Measurements from ENCODE around the gene ZDHHC18. TPM values are rescaled to one million over a fixed set of nuclear protein-coding genes. Genes with fewer than 3 reads are reported as not detected.
"Not testable (repeated sequence)": the region's sequence is repeated elsewhere in the genome, so short reads cannot be mapped to it uniquely, and the experiment has no call there.

The ZDHHC18 gene
- polyA plus RNA-seq, 1 donor = 16.2 TPM

DNA sequence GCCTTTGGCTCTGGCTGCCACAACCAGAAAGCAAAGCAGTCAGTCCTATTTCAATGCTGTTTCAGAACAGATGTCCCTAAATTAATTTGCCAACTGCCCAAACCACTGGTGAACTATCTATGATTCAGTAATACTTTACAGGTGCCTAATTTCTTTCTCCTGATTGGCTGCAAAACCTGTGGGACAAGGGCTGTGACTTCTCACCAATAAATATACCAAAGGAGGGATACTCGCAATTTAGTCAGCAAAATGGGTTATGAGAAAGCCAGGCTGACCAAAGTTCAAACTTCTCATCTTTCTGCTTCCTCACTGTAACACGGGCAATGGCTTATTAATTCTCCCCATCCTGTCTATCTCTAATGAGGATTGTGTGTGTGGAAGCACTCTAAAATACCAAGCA is 50.8 kb downstream of the ZDHHC18 start:
- Histone ChIP-seq H3K27ac (ENCODE audit: low read length) (no peak overlapping the region), H3K27me3 (ENCODE audit: control insufficient read depth, insufficient read depth, low read length) (no peaks in the 10 kb centered on the region), H3K36me3 (ENCODE audit: control insufficient read depth, insufficient read depth, low read length) (peaks cover 48% of the 10 kb centered on the region), H3K4me3 (ENCODE audit: low read length) (no peak overlapping the region), H3K9me3 (ENCODE audit: control insufficient read depth, low read depth, low read length) (no peaks in the 10 kb centered on the region), H3K4me1 (ENCODE audit: control insufficient read depth, insufficient read depth, low read length) (no peaks in the 10 kb centered on the region)
- 67% methylated on average over 1 of the region's 2 CpGs for WGBS (ENCODE audit: insufficient coverage, low lambda C conversion rate)
- DNase-seq = no peak

DNA sequence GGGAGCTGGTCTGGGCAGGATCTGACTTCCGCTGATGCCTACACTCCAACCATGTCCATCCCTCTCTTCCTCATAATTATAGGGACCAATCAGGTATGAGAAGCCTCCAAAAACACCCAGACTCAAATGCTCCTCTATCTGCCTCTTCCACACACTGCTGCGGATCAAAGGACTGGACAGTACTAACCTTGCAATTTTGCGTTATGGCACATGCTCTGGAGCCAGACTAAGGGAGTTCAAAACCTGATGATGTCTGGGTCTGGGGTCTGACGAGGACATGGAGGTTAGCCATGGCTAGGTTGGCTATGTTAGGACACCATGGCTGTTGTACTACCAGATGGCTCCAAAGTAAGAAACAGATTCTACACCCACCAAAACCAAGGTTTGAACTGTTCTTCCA is 53.3 kb downstream of the ZDHHC18 start:
- H3K27ac ChIP-seq (ENCODE audit: low read length) = no peak overlapping the region
- H3K4me1 ChIP-seq (ENCODE audit: control insufficient read depth, insufficient read depth, low read length) = no peaks in the 10 kb centered on the region
- H3K9me3 ChIP-seq (ENCODE audit: control insufficient read depth, low read depth, low read length) = no peaks in the 10 kb centered on the region
- DNase-seq = no peak
- no peaks in the 10 kb centered on the region for H3K27me3 ChIP-seq (ENCODE audit: control insufficient read depth, insufficient read depth, low read length)
- no peak overlapping the region for H3K4me3 ChIP-seq (ENCODE audit: low read length)
- H3K36me3 ChIP-seq (ENCODE audit: control insufficient read depth, insufficient read depth, low read length) = peaks cover 71% of the 10 kb centered on the region
- WGBS (ENCODE audit: insufficient coverage, low lambda C conversion rate) = no CpG with 5 or more reads among the region's 4 CpGs

DNA sequence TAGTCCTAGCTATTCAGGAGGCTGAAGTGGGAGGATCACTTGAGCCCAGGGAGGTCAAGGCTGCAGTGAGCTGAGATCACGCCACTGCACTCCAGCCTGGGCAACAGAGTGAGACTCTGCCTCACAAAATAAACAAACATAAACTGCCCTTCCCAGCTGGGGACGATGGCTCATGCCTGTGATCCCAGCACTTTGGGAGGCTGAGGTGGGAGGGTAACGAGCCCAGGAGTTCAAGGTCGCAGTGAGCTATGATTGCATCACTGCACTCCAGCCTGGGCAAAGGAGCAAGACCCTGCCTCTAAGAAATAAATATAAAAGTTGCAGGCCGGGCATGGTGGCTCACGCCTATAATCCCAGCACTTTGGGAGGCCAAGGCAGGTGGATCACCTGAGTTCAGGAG is 55.1 kb downstream of the ZDHHC18 start:
- not testable (repeated sequence) for H3K27ac ChIP-seq (ENCODE audit: low read length); H3K27me3 ChIP-seq (ENCODE audit: control insufficient read depth, insufficient read depth, low read length); DNase-seq; H3K4me1 ChIP-seq (ENCODE audit: control insufficient read depth, insufficient read depth, low read length); H3K4me3 ChIP-seq (ENCODE audit: low read length); H3K9me3 ChIP-seq (ENCODE audit: control insufficient read depth, low read depth, low read length)
- no CpG with 5 or more reads among the region's 6 CpGs for WGBS (ENCODE audit: insufficient coverage, low lambda C conversion rate)
- peaks cover 78% of the 10 kb centered on the region for H3K36me3 ChIP-seq (ENCODE audit: control insufficient read depth, insufficient read depth, low read length)

DNA sequence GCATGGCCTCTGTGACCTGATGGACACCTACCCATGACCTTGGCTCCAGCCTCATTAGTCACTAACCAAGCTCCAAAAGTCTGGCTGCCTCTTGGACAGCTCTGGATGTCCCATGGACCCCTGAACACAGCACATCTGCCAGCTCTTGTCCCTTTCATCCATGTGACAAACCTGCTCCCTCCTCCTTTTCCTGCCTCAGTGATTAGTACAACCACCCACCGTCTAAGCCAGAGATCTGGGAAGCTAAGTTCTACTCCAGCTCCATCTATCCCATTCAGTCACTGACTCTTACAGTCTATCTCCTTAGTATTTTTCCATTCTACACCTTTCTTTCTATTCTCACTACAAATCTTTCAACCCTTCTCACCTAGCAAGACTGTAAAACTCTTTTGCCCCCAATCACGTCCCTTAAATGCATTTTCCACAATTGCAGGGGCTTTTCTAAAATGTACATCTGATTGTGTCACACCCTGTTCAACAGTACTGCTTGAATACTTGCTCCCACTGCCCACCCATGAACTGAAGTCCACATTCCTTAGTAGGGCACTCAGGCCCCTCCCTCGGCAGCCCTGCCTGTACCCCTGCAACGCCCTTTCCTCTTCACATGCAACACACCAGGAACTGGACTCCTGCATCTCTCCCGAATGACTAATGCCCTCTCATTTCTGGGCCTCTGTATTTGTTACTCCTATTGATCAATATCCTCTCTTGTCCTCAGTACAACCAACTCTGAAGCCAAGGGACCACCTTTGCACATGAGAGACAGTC is 56.4 kb downstream of the ZDHHC18 start:
- no peak overlapping the region for H3K27ac ChIP-seq (ENCODE audit: low read length)
- peak in 1 of 2 donors; percentile 51 for DNase-seq
- 53% methylated on average over 2 of the region's 5 CpGs for WGBS (ENCODE audit: insufficient coverage, low lambda C conversion rate)
- H3K36me3 ChIP-seq (ENCODE audit: control insufficient read depth, insufficient read depth, low read length) = peaks cover 77% of the 10 kb centered on the region
- no peaks in the 10 kb centered on the region for H3K4me1 ChIP-seq (ENCODE audit: control insufficient read depth, insufficient read depth, low read length)
- H3K9me3 ChIP-seq (ENCODE audit: control insufficient read depth, low read depth, low read length) = no peaks in the 10 kb centered on the region
- no peak overlapping the region for H3K4me3 ChIP-seq (ENCODE audit: low read length)
- H3K27me3 ChIP-seq (ENCODE audit: control insufficient read depth, insufficient read depth, low read length) = no peaks in the 10 kb centered on the region

DNA sequence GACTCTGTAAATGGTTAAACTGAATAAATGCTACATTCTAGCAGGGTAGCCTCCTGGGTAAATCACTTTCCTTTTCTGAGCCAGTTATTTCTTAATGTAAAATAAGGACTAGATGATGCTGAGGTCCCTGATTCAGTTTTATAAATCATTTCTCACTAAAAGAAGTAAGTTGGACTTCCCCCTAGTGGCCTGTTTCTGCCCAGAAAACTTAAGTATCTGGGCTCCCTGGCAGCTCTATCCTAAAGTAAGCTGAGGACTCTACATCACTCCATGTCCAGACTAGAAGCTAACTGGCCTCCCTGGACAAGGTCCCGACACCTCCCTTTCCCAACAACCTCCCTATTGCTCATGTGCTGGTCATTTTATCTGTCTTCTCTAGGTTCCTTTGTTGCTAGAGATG is 60.6 kb downstream of the ZDHHC18 start:
- Histone ChIP-seq H3K27ac (ENCODE audit: low read length) (no peak overlapping the region), H3K36me3 (ENCODE audit: control insufficient read depth, insufficient read depth, low read length) (peaks cover 55% of the 10 kb centered on the region), H3K9me3 (ENCODE audit: control insufficient read depth, low read depth, low read length) (no peaks in the 10 kb centered on the region), H3K4me3 (ENCODE audit: low read length) (no peak overlapping the region), H3K4me1 (ENCODE audit: control insufficient read depth, insufficient read depth, low read length) (peaks cover 18% of the 10 kb centered on the region), H3K27me3 (ENCODE audit: control insufficient read depth, insufficient read depth, low read length) (no peaks in the 10 kb centered on the region)
- WGBS (ENCODE audit: insufficient coverage, low lambda C conversion rate) = no CpG with 5 or more reads among the region's 1 CpG
- DNase-seq = no peak

DNA sequence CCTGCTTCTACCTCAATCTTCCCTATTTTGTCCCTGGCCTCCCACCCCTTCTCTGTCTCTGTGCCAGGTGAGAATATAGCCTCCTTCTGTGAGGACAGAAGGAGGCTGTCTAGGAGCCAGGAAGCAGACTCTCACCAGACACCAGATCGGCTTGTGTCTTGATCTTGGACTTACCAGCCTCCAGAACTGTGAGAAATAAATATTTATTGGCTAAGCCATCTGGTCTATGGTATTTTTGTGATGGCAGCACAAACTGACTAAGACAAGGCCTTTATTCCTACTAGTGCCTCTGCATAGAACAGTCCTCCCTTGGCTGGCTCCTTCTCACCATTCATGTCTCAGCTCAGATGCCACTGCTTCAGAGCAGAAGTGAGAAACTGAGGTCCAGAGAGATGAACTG is 61.7 kb downstream of the ZDHHC18 start:
- Histone ChIP-seq H3K4me3 (ENCODE audit: low read length) (no peak overlapping the region), H3K27me3 (ENCODE audit: control insufficient read depth, insufficient read depth, low read length) (no peaks in the 10 kb centered on the region), H3K36me3 (ENCODE audit: control insufficient read depth, insufficient read depth, low read length) (peaks cover 56% of the 10 kb centered on the region), H3K9me3 (ENCODE audit: control insufficient read depth, low read depth, low read length) (no peaks in the 10 kb centered on the region), H3K4me1 (ENCODE audit: control insufficient read depth, insufficient read depth, low read length) (peaks cover 18% of the 10 kb centered on the region), H3K27ac (ENCODE audit: low read length) (no peak overlapping the region)
- no CpG with 5 or more reads among the region's 1 CpG for WGBS (ENCODE audit: insufficient coverage, low lambda C conversion rate)
- no peak for DNase-seq

DNA sequence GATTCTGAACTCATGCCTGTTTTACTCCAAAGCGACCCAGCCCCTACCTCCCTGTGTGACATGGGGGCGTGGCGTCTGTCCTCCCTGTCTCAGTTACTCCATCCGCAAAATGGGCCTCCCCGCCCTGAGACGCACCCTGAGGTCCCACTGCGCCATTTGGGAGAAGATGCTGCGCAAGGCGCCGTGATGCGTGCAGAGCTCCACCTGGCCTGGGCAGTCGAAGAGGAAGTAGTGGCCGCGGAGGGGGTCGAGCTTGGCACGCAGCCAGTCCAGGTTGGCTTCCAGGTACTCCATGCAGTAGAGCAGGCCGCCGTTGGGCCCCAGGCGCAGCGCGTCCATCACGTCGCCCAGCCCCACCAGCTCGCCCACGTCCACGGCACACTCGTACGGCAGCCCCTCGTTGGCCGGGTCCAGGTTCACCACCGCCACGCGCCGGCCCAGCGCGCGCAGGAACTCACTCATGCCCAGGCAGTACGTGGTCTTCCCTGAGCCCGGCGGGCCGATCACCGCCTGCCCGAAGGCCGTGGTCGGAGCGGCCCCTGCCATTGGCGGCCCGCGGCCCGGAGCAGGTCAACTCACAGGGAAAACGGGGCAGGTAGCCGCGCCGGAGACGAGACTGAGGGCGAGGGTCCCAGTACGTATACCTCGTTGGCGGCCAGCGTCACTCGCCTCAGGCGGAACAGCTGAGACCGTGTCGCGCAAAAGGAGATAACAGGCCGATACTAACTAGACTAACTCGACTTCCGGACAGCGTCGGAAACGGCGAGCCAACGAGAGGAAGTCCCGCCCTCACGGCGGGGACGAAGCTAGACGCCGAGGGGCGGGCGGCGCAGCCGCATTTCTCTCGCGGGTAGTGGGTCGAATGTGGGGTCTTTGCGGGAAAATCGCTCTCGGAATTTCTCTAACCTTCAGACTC is 63.3 kb downstream of the ZDHHC18 start, which contains the start of gene GPN2:
GPN2 (minus strand) TSS at position 733 of the 916 bp plus-strand sequence; CDS start at position 546, 187 bp downstream.
- H3K4me1 ChIP-seq (ENCODE audit: control insufficient read depth, insufficient read depth, low read length) = peaks cover 18% of the 10 kb centered on the region
- no CpG with 5 or more reads among the region's 89 CpGs for WGBS (ENCODE audit: insufficient coverage, low lambda C conversion rate)
- H3K9me3 ChIP-seq (ENCODE audit: control insufficient read depth, low read depth, low read length) = no peaks in the 10 kb centered on the region
- H3K4me3 ChIP-seq (ENCODE audit: low read length) = peak within 1 kb of the TSS; percentile 85
- peak; percentile 85 to 91 for DNase-seq
- no peaks in the 10 kb centered on the region for H3K27me3 ChIP-seq (ENCODE audit: control insufficient read depth, insufficient read depth, low read length)
- H3K36me3 ChIP-seq (ENCODE audit: control insufficient read depth, insufficient read depth, low read length) = peaks cover 58% of the 10 kb centered on the region
- H3K27ac ChIP-seq (ENCODE audit: low read length) = peak within 1 kb of the TSS; percentile 96

DNA sequence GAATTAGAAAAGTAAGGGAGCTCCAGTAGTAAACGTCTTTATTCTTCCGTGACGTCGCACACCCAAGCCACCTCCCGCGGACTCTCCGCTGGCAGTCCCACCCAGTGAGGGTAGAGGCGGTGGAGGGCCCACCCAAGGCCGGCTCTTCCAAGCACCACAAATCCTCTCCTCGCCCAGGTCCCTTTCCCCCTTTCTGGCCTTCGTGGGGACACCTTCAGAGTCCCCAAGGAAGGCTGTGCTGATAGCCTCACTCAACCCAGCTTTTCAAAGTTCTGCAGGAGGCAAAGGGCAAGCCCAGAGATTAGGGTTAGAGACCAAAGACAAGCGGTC is 63.9 kb downstream of the ZDHHC18 start:
- peaks cover 18% of the 10 kb centered on the region for H3K4me1 ChIP-seq (ENCODE audit: control insufficient read depth, insufficient read depth, low read length)
- H3K9me3 ChIP-seq (ENCODE audit: control insufficient read depth, low read depth, low read length) = no peaks in the 10 kb centered on the region
- peaks cover 58% of the 10 kb centered on the region for H3K36me3 ChIP-seq (ENCODE audit: control insufficient read depth, insufficient read depth, low read length)
- peak overlapping the region; percentile 96 for H3K27ac ChIP-seq (ENCODE audit: low read length)
- H3K27me3 ChIP-seq (ENCODE audit: control insufficient read depth, insufficient read depth, low read length) = no peaks in the 10 kb centered on the region
- WGBS (ENCODE audit: insufficient coverage, low lambda C conversion rate) = no CpG with 5 or more reads among the region's 12 CpGs
- no peak for DNase-seq
- H3K4me3 ChIP-seq (ENCODE audit: low read length) = peak overlapping the region; percentile 85

DNA sequence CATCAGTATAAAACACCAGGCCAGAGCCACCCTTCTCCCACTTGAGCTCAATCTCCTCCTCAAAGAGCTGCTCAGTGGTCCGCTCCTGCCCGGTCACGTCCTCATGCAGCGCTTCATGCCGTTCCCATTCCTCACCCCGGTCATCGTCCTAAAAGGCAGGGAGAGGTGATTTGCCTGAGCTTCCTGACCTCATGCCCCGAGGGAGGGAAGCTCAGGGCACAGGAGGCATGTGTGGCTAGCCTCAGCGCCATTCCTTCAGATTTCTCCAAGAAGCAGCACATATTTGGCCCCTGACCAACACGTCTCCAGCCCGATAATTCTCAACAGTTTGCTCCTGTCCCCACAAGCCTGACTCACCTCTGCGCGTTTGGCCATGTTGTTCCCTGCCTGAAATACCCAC is 67.8 kb downstream of the ZDHHC18 start:
- no CpG with 5 or more reads among the region's 13 CpGs for WGBS (ENCODE audit: insufficient coverage, low lambda C conversion rate)

DNA sequence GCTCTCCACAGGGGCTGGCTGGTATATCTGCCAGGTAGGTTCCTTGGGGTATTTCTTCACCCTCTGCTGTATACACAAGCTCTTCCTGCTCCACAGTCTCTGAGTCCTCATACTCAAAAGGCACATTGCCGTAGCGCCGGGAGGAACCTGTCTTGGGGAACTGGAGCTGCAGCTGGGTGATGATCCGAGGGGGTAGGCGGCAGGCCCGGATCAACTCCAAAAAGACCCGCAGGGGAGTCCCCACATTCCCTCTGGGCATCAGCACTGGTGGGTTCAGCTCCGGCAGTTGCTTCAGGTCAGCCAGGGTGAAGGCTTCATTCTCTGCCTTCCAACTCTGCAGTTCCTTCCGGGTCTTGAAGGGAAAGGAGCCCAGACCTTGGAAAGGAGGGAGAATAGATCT is 70.9 kb downstream of the ZDHHC18 start:
- no peaks in the 10 kb centered on the region for H3K27me3 ChIP-seq (ENCODE audit: control insufficient read depth, insufficient read depth, low read length)
- DNase-seq = no peak
- peaks cover 12% of the 10 kb centered on the region for H3K4me1 ChIP-seq (ENCODE audit: control insufficient read depth, insufficient read depth, low read length)
- no CpG with 5 or more reads among the region's 9 CpGs for WGBS (ENCODE audit: insufficient coverage, low lambda C conversion rate)
- H3K4me3 ChIP-seq (ENCODE audit: low read length) = no peak overlapping the region
- no peaks in the 10 kb centered on the region for H3K9me3 ChIP-seq (ENCODE audit: control insufficient read depth, low read depth, low read length)
- no peak overlapping the region for H3K27ac ChIP-seq (ENCODE audit: low read length)
- peaks cover 50% of the 10 kb centered on the region for H3K36me3 ChIP-seq (ENCODE audit: control insufficient read depth, insufficient read depth, low read length)

More for the DNA sequence above, 67.8 kb downstream of the ZDHHC18 start:
- peaks cover 20% of the 10 kb centered on the region for H3K4me1 ChIP-seq (ENCODE audit: control insufficient read depth, insufficient read depth, low read length)
- H3K27me3 ChIP-seq (ENCODE audit: control insufficient read depth, insufficient read depth, low read length) = no peaks in the 10 kb centered on the region
- peaks cover 54% of the 10 kb centered on the region for H3K36me3 ChIP-seq (ENCODE audit: control insufficient read depth, insufficient read depth, low read length)
- no peaks in the 10 kb centered on the region for H3K9me3 ChIP-seq (ENCODE audit: control insufficient read depth, low read depth, low read length)
- DNase-seq = no peak
- H3K27ac ChIP-seq (ENCODE audit: low read length) = no peak overlapping the region
- H3K4me3 ChIP-seq (ENCODE audit: low read length) = no peak overlapping the region

All from large intestine (tissue), 3 donors.